HepG2 (cell line): ENCODE measurements around the gene AEN. TPM values are rescaled to one million over a fixed set of nuclear protein-coding genes. Genes with fewer than 3 reads are reported as not detected.

Experiments
- CEBPG ChIP-seq: IDR thresholded peaks from 2 replicates; pipeline ENCODE4 v1.6.1; 2016
- FOXA3 ChIP-seq: IDR thresholded peaks from 2 replicates; pipeline ENCODE4 v1.6.1; 2016; ENCODE audit warnings: missing genetic modification reagents, missing compliant biosample characterization
- GABPA ChIP-seq, 2 experiments: IDR thresholded peaks; 2 replicates each; pipeline ENCODE4 v1.6.1; 2011 to 2016; ENCODE audit warnings: low read depth in 2 of 2, low read length in 1 of 2, missing biosample characterization in 1 of 2, missing genetic modification characterization in 1 of 2
- HNF4A ChIP-seq: sonication (generic); formaldehyde crosslinking; IDR thresholded peaks from 2 replicates; pipeline ENCODE4 v1.4.0; 2020; ENCODE audit warnings: missing genetic modification reagents
- LCORL ChIP-seq, 2 experiments: fragments of 450-650 bp in 1 of 2; sonication (generic) in 1 of 2; formaldehyde crosslinking in 1 of 2; IDR thresholded peaks; 2 replicates each; pipeline versions ENCODE4 v1.5.0 to v1.6.1; 2017 to 2020; ENCODE audit warnings: antibody characterized with exemption in 1 of 2, missing genetic modification reagents in 1 of 2
- MAFF ChIP-seq: IDR thresholded peaks from 2 replicates; pipeline ENCODE4 v1.6.1; 2011; ENCODE audit warnings: low read depth, low read length, improper control_type of control experiment
- MTF1 ChIP-seq: sonication (generic); formaldehyde crosslinking; IDR thresholded peaks from 2 replicates; pipeline ENCODE4 v1.5.0; 2020; ENCODE audit warnings: missing genetic modification reagents
- RFX1 ChIP-seq: fragments of 450-650 bp; IDR thresholded peaks from 2 replicates; pipeline ENCODE4 v1.6.1; 2017
- SP4 ChIP-seq: sonication (generic); formaldehyde crosslinking; IDR thresholded peaks from 2 replicates; pipeline ENCODE4 v1.8.1; 2023; ENCODE audit warnings: mild to moderate bottlenecking, missing genetic modification reagents
- SRSF1 ChIP-seq: fragments of 200-400 bp; formaldehyde crosslinking; optimal IDR thresholded peaks from 2 replicates; pipeline ENCODE3; 2017; ENCODE audit warnings: mild to moderate bottlenecking, low read depth, low read length, moderate library complexity
- STAG1 ChIP-seq: sonication (generic); formaldehyde crosslinking; IDR thresholded peaks from 2 replicates; pipeline ENCODE4 v1.4.0; 2020; ENCODE audit warnings: missing genetic modification reagents
- TCF7 ChIP-seq: sonication (generic); IDR thresholded peaks from 2 replicates; pipeline ENCODE4 v1.6.1; 2016; ENCODE audit warnings: antibody characterized with exemption, low read depth
- TOE1 ChIP-seq: sonication (generic); formaldehyde crosslinking; IDR thresholded peaks from 2 replicates; pipeline ENCODE4 v1.4.0; 2020; ENCODE audit warnings: mild to moderate bottlenecking, missing genetic modification reagents
- ZGPAT ChIP-seq: IDR thresholded peaks from 2 replicates; pipeline ENCODE4 v1.6.1; 2016; ENCODE audit warnings: mild to moderate bottlenecking
- ZNF17 ChIP-seq: sonication (generic); formaldehyde crosslinking; IDR thresholded peaks from 2 replicates; pipeline ENCODE4 v1.5.0; 2020; ENCODE audit warnings: mild to moderate bottlenecking, missing genetic modification reagents
- ZNF263 ChIP-seq: sonication (generic); formaldehyde crosslinking; IDR thresholded peaks from 2 replicates; pipeline ENCODE4 v1.4.0; 2020; ENCODE audit warnings: missing genetic modification reagents
- ZNF280B ChIP-seq: sonication (generic); formaldehyde crosslinking; IDR thresholded peaks from 2 replicates; pipeline ENCODE4 v1.5.0; 2020; ENCODE audit warnings: missing genetic modification reagents, mild to moderate bottlenecking, borderline replicate concordance
- ZNF331 ChIP-seq: sonication (generic); formaldehyde crosslinking; IDR thresholded peaks from 2 replicates; pipeline ENCODE4 v1.4.0; 2020; ENCODE audit warnings: missing genetic modification reagents
- ZNF362 ChIP-seq: sonication (generic); formaldehyde crosslinking; IDR thresholded peaks from 2 replicates; pipeline ENCODE4 v1.4.0; 2020; ENCODE audit warnings: missing genetic modification reagents, mild to moderate bottlenecking, borderline replicate concordance
- ZNF614 ChIP-seq: IDR thresholded peaks from 2 replicates; pipeline ENCODE4 v1.6.1; 2018; ENCODE audit warnings: missing biosample characterization, missing genetic modification reagents, inconsistent platforms, borderline replicate concordance
- ZNF75D ChIP-seq: sonication (generic); formaldehyde crosslinking; IDR thresholded peaks from 2 replicates; pipeline ENCODE4 v1.8.1; 2023; ENCODE audit warnings: missing genetic modification reagents, mild to moderate bottlenecking, borderline replicate concordance
- ZNF761 ChIP-seq: sonication (generic); formaldehyde crosslinking; conservative IDR thresholded peaks from 2 replicates; pipeline ENCODE4 v1.4.0; 2020; ENCODE audit warnings: mild to moderate bottlenecking, missing genetic modification reagents
- ZXDC ChIP-seq: sonication (generic); formaldehyde crosslinking; IDR thresholded peaks from 2 replicates; pipeline ENCODE4 v1.5.0; 2020; ENCODE audit warnings: mild to moderate bottlenecking, missing genetic modification reagents
- polyA plus RNA-seq, 8 experiments: library from polyadenylated mRNA; depleted of rRNA in 3 of 8; stranded (reverse) in 7 of 8; unstranded in 1 of 8; fragments of >200 nt; fragmentation: Illumina TruSeq in 4 of 8; extraction: Trizol in 4 of 8; gene quantifications; 2 replicates each; pipeline versions ENCODE4 v1.2.1 to v1.2.3, GENCODE V29; 2011 to 2016; ENCODE audit warnings: low read depth in 4 of 8, missing spikeins in 1 of 8, mixed read lengths in 1 of 8; ENCODE audit not compliant: insufficient read depth in 1 of 8
- total RNA-seq, 5 experiments: library from RNA; depleted of rRNA; stranded (reverse); fragments of >200 nt; fragmentation: Illumina TruSeq; extraction: Trizol; gene quantifications; 2 replicates each; pipeline ENCODE4 v1.2.3, GENCODE V29; 2016; ENCODE audit warnings: low read depth in 1 of 5

The AEN gene
- total and polyA plus RNA-seq, 2 of the 13 experiments (the other 11 are each of a cell fraction or from before 2014, with no cell fraction given) = 51.3 to 118 TPM

GRCh38 chr15:88621789-88622604 is 857 bp downstream of the AEN start (continued):
- TF ChIP-seq ZNF761 (CRISPR knock-in tag) (no peak), GABPA (IDR thresholded peaks at IDR 0.05; ENCODE audit: low read depth, low read length) (no peak), GABPA (CRISPR knock-in tag; IDR thresholded peaks at IDR 0.05; ENCODE audit: low read depth) (no peak; the same call in 1 of the 2 replicates), ZXDC (CRISPR knock-in tag) (0 out of 2 replicates have a peak, but pooled peaks have one; percentile 56), ZGPAT (CRISPR knock-in tag) (no peak), ZNF75D (0 out of 2 replicates have a peak, but pooled peaks have one; percentile 40), LCORL (IDR thresholded peaks at IDR 0.05) (no peak), LCORL (CRISPR knock-in tag; IDR thresholded peaks at IDR 0.05) (peak; percentile 35; the same call in 1 of the 2 replicates), ZNF280B (CRISPR knock-in tag) (no peak), TOE1 (no peak), TCF7 (no peak), HNF4A (CRISPR knock-in tag) (no peak; the same call in 1 of the 2 replicates), MTF1 (no peak), ZNF331 (CRISPR knock-in tag) (no peak), RFX1 (no peak), MAFF (peak; percentile 80), STAG1 (CRISPR knock-in tag) (no peak), FOXA3 (CRISPR knock-in tag) (no peak), ZNF263 (no peak), SRSF1 (no peak), ZNF17 (CRISPR knock-in tag) (no peak), SP4 (CRISPR knock-in tag) (0 out of 2 replicates have a peak, but pooled peaks have one; percentile 7), ZNF614 (CRISPR knock-in tag) (no peak), CEBPG (CRISPR knock-in tag) (peak; percentile 54; the same call in 1 of the 2 replicates), ZNF362 (no peak)
